GM21737 (cell line): ENCODE data around the gene WBP11.
"Not testable (repeated sequence)": the region's sequence is repeated elsewhere in the genome, so short reads cannot be mapped to it uniquely, and the experiment has no call there.

Source experiments
- ATAC-seq: cut with Tn5 transposase; IDR thresholded peaks from one replicate; pipeline ENCODE4 v1.9.1; 2021; ENCODE audit warnings: mild to moderate bottlenecking, moderate library complexity; ENCODE audit not compliant: unreplicated experiment

Gene WBP11

GRCh38 chr12:14774074-14774905, 29.0 kb downstream of the WBP11 start:
- ATAC-seq: peak; percentile 55

GRCh38 chr12:14773685-14774073, 29.6 kb downstream of the WBP11 start:
- peak; percentile 8 for ATAC-seq

- no peak for ATAC-seq
These were observed 30.3 kb downstream of the WBP11 start for GRCh38 chr12:14772946-14773345.

- ATAC-seq: no peak
These were observed 31.6 kb downstream of the WBP11 start for GRCh38 chr12:14771651-14772137.

GRCh38 chr12:14770496-14771461, 32.5 kb downstream of the WBP11 start:
- peak; percentile 29 for ATAC-seq

GRCh38 chr12:14769969-14770495, 33.2 kb downstream of the WBP11 start:
- peak; percentile 33 for ATAC-seq

GRCh38 chr12:14769466-14769968, 33.8 kb downstream of the WBP11 start:
- ATAC-seq: peak; percentile 4

- no peak for ATAC-seq
These were observed 34.4 kb downstream of the WBP11 start for GRCh38 chr12:14768823-14769405.

- ATAC-seq: no peak
These were observed 35.7 kb downstream of the WBP11 start for GRCh38 chr12:14767617-14768016.

GRCh38 chr12:14766649-14767215, 36.5 kb downstream of the WBP11 start:
- ATAC-seq: no peak

GRCh38 chr12:14766020-14766419, 37.3 kb downstream of the WBP11 start:
- ATAC-seq: not testable (repeated sequence)

- no peak for ATAC-seq
These were observed 37.9 kb downstream of the WBP11 start for GRCh38 chr12:14765398-14765797.

- not testable (repeated sequence) for ATAC-seq
These were observed 43.5 kb downstream of the WBP11 start for GRCh38 chr12:14759711-14760280.

GRCh38 chr12:14756334-14757143, 46.7 kb downstream of the WBP11 start:
- ATAC-seq: no peak

- no peak for ATAC-seq
These were observed 51.3 kb downstream of the WBP11 start for GRCh38 chr12:14751986-14752385.

GRCh38 chr12:14743061-14743460, 60.2 kb downstream of the WBP11 start:
- ATAC-seq: no peak

- no peak for ATAC-seq
These were observed 61.3 kb downstream of the WBP11 start for GRCh38 chr12:14741942-14742341.

GRCh38 chr12:14741153-14741552, 62.1 kb downstream of the WBP11 start:
- ATAC-seq: no peak

- ATAC-seq: not testable (repeated sequence)
These were observed 66.8 kb downstream of the WBP11 start for GRCh38 chr12:14736441-14736840.
